Stimulated activated CD4-positive, alpha-beta T cell treated with anti-CD3 and anti-CD28 coated beads, TNF-alpha, amount 100 ng/mL, for 48 hours (primary cell): ENCODE measurements around the gene STK40.
A peak's percentile ranks its signal among the peaks of the same experiment; 100 is the strongest.

Experiments
- DNase-seq, 3 donors: peaks; one replicate each; pipeline ENCODE4 v3.0.0-alpha.2; 2020; ENCODE audit warnings: low read depth in 3 of 3

STK40 gene

GRCh38 chr1:36309397-36309796 is 76.3 kb downstream of the STK40 start:
- no peak for DNase-seq

- no peak for DNase-seq
Measured at GRCh38 chr1:36307601-36308330, 78.0 kb downstream of the STK40 start.

- peak; percentile 84 to 90 (median 84) for DNase-seq
Measured at GRCh38 chr1:36306902-36307456, 78.7 kb downstream of the STK40 start.

GRCh38 chr1:36306210-36306901 is 79.4 kb downstream of the STK40 start, which contains the start of gene SH3D21:
Gene SH3D21, plus strand, starts transcription at chr1:36306368. Its CDS starts 53 bp downstream, at chr1:36306421.
- no peak for DNase-seq

- no peak for DNase-seq
Measured at GRCh38 chr1:36305915-36306209, 79.9 kb downstream of the STK40 start.

- DNase-seq: no peak
Measured at GRCh38 chr1:36304970-36305914, 80.5 kb downstream of the STK40 start.

- no peak for DNase-seq
Measured at GRCh38 chr1:36304521-36304920, 81.2 kb downstream of the STK40 start.

- DNase-seq: no peak
Measured at GRCh38 chr1:36303650-36304360, 81.9 kb downstream of the STK40 start.

- no peak for DNase-seq
Measured at GRCh38 chr1:36303244-36303643, 82.5 kb downstream of the STK40 start.

GRCh38 chr1:36301220-36301619 is 84.5 kb downstream of the STK40 start:
- no peak for DNase-seq

GRCh38 chr1:36300526-36300925 is 85.2 kb downstream of the STK40 start:
- peak in 1 of 3 donors; percentile 18 for DNase-seq

- no peak for DNase-seq
Measured at GRCh38 chr1:36298640-36299039, 87.1 kb downstream of the STK40 start.

- DNase-seq: no peak
Measured at GRCh38 chr1:36297062-36297461, 88.7 kb downstream of the STK40 start.

- no peak for DNase-seq
Measured at GRCh38 chr1:36295390-36295789, 90.3 kb downstream of the STK40 start.
